Dermis blood vessel endothelial cell (primary cell): ENCODE results near the gene NELFCD. TPM values are rescaled to one million over a fixed set of nuclear protein-coding genes. Genes with fewer than 3 reads are reported as not detected.
"Not testable (repeated sequence)": the region's sequence is repeated elsewhere in the genome, so short reads cannot be mapped to it uniquely, and the experiment has no call there.

Source experiments
- DNase-seq: peaks from one replicate; pipeline ENCODE4 v3.0.0; 2010
- total RNA-seq: library from RNA; depleted of rRNA; stranded (reverse); fragments of >200 nt; gene quantifications from 2 replicates; pipeline ENCODE4 v1.2.3, GENCODE V29; 2014

Gene NELFCD
- total RNA-seq, 1 donor from 2014 or later = 53.4 TPM

- peak; percentile 84 for DNase-seq
Observed at GRCh38 chr20:59010321-59010994, 29.4 kb downstream of the NELFCD start.

- peak; percentile 97 for DNase-seq
Observed at GRCh38 chr20:59010995-59011873, 30.2 kb downstream of the NELFCD start.

GRCh38 chr20:59011874-59012157 is 30.8 kb downstream of the NELFCD start:
- not testable (repeated sequence) for DNase-seq

- no peak for DNase-seq
Observed at GRCh38 chr20:59013031-59013951, 32.2 kb downstream of the NELFCD start.

GRCh38 chr20:59013959-59014608 is 33.0 kb downstream of the NELFCD start:
- DNase-seq = no peak

GRCh38 chr20:59014680-59015389 is 33.8 kb downstream of the NELFCD start:
- no peak for DNase-seq

- DNase-seq = no peak
Observed at GRCh38 chr20:59015411-59015810, 34.4 kb downstream of the NELFCD start.

GRCh38 chr20:59015812-59016711 is 35.0 kb downstream of the NELFCD start:
- DNase-seq = no peak

- peak; percentile 55 for DNase-seq
Observed at GRCh38 chr20:59016795-59017492, 35.9 kb downstream of the NELFCD start.

- no peak for DNase-seq
Observed at GRCh38 chr20:59017493-59018231, 36.6 kb downstream of the NELFCD start.

GRCh38 chr20:59018817-59019216 is 37.8 kb downstream of the NELFCD start:
- DNase-seq = no peak

- DNase-seq = no peak
Observed at GRCh38 chr20:59019217-59019616, 38.2 kb downstream of the NELFCD start, which contains the start of gene TUBB1. TSS of gene TUBB1 (plus strand) at chr20:59019429. CDS start at chr20:59019523, 94 bp downstream.

GRCh38 chr20:59020938-59021551 is 40.0 kb downstream of the NELFCD start:
- no peak for DNase-seq

GRCh38 chr20:59022754-59023153 is 41.7 kb downstream of the NELFCD start:
- DNase-seq = no peak

GRCh38 chr20:59023616-59024015 is 42.6 kb downstream of the NELFCD start:
- no peak for DNase-seq

GRCh38 chr20:59024111-59024530 is 43.1 kb downstream of the NELFCD start:
- DNase-seq = no peak

- DNase-seq = no peak
Observed at GRCh38 chr20:59025086-59025485, 44.0 kb downstream of the NELFCD start.

- no peak for DNase-seq
Observed at GRCh38 chr20:59025511-59025910, 44.5 kb downstream of the NELFCD start.
